ENCODE results near the gene TMEM247.

TMEM247 gene

GRCh38 chr2:46471697-46472096, 7.7 kb upstream of the TMEM247 start:
- TF ChIP-seq POLR2AphosphoS5 (IDR thresholded peaks at IDR 0.05; ENCODE audit: low read depth, low read length): no peak
- TF ChIP-seq SIN3A (IDR thresholded peaks at IDR 0.05; ENCODE audit: borderline replicate concordance, insufficient read depth, low read length): no peak
- TF ChIP-seq TAF1 (IDR thresholded peaks at IDR 0.05; ENCODE audit: borderline replicate concordance, insufficient read depth, low read length): no peak
- TF ChIP-seq, protein P1, sequence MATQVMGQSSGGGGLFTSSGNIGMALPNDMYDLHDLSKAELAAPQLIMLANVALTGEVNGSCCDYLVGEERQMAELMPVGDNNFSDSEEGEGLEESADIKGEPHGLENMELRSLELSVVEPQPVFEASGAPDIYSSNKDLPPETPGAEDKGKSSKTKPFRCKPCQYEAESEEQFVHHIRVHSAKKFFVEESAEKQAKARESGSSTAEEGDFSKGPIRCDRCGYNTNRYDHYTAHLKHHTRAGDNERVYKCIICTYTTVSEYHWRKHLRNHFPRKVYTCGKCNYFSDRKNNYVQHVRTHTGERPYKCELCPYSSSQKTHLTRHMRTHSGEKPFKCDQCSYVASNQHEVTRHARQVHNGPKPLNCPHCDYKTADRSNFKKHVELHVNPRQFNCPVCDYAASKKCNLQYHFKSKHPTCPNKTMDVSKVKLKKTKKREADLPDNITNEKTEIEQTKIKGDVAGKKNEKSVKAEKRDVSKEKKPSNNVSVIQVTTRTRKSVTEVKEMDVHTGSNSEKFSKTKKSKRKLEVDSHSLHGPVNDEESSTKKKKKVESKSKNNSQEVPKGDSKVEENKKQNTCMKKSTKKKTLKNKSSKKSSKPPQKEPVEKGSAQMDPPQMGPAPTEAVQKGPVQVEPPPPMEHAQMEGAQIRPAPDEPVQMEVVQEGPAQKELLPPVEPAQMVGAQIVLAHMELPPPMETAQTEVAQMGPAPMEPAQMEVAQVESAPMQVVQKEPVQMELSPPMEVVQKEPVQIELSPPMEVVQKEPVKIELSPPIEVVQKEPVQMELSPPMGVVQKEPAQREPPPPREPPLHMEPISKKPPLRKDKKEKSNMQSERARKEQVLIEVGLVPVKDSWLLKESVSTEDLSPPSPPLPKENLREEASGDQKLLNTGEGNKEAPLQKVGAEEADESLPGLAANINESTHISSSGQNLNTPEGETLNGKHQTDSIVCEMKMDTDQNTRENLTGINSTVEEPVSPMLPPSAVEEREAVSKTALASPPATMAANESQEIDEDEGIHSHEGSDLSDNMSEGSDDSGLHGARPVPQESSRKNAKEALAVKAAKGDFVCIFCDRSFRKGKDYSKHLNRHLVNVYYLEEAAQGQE (IDR thresholded peaks at IDR 0.05; ENCODE audit: insufficient read depth in 1 of 2, low read depth in 2 of 2, low read length in 2 of 2): no peak
- no peak for TF ChIP-seq FOXP2 (optimal IDR thresholded peaks at IDR 0.05; ENCODE audit: borderline replicate concordance, extremely low read depth, extremely low read length, insufficient read depth)

DNA sequence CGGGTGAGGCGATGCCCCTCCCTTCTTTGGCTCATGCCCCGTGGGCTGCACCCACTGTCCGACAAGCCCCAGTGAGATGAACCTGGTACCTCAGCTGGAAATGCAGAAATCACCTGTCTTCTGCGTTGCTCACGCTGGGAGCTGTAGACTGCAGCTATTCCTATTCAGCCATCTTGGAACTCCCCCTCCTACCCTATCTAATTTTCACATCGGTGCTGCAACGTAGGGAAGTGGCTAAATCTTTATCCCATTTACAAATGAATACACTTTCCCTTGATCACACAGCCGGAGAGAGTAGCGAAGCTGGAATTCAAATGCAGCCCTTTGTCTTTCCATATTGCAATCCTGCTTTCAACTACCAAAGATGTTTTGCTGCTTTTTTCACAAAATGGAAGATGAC, 1.4 kb upstream of the TMEM247 start:
- TF ChIP-seq SIN3A (IDR thresholded peaks at IDR 0.05; ENCODE audit: borderline replicate concordance, insufficient read depth, low read length): no peak

DNA sequence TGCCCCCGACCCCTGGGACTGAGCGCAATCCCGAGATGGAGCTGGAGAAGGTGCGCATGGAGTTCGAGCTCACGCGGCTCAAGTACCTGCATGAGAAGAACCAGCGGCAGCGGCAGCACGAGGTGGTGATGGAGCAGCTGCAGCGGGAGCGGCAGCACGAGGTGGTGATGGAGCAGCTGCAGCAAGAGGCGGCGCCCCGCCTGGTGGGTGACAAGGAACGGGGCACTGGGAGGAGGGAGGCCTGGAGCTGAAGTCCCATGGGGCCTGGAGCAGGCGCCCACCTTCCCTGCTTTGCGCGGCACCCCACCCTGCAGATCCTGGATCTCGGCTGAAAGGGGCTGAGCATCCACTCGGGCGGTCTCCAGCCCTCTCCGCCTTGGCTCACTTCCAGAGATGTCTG, 1.2 kb downstream of the TMEM247 start:
- TF ChIP-seq FOXP2 (optimal IDR thresholded peaks at IDR 0.05; ENCODE audit: borderline replicate concordance, extremely low read depth, extremely low read length, insufficient read depth): no peak
- no peak for TF ChIP-seq SIN3A (IDR thresholded peaks at IDR 0.05; ENCODE audit: borderline replicate concordance, insufficient read depth, low read length)
- TF ChIP-seq POLR2AphosphoS5 (IDR thresholded peaks at IDR 0.05; ENCODE audit: low read depth, low read length): no peak
- TF ChIP-seq TAF1 (IDR thresholded peaks at IDR 0.05; ENCODE audit: borderline replicate concordance, insufficient read depth, low read length): no peak
- TF ChIP-seq, protein P1 (IDR thresholded peaks at IDR 0.05; ENCODE audit: insufficient read depth in 1 of 2, low read depth in 2 of 2, low read length in 2 of 2): no peak

GRCh38 chr2:46481198-46482193, 2.1 kb downstream of the TMEM247 start:
- TF ChIP-seq SIN3A (IDR thresholded peaks at IDR 0.05; ENCODE audit: borderline replicate concordance, insufficient read depth, low read length) (no peak), POLR2AphosphoS5 (IDR thresholded peaks at IDR 0.05; ENCODE audit: low read depth, low read length) (no peak), FOXP2 (optimal IDR thresholded peaks at IDR 0.05; ENCODE audit: borderline replicate concordance, extremely low read depth, extremely low read length, insufficient read depth) (no peak), TAF1 (IDR thresholded peaks at IDR 0.05; ENCODE audit: borderline replicate concordance, insufficient read depth, low read length) (no peak)
- TF ChIP-seq, protein P1 (IDR thresholded peaks at IDR 0.05; ENCODE audit: insufficient read depth in 1 of 2, low read depth in 2 of 2, low read length in 2 of 2): no peak

DNA sequence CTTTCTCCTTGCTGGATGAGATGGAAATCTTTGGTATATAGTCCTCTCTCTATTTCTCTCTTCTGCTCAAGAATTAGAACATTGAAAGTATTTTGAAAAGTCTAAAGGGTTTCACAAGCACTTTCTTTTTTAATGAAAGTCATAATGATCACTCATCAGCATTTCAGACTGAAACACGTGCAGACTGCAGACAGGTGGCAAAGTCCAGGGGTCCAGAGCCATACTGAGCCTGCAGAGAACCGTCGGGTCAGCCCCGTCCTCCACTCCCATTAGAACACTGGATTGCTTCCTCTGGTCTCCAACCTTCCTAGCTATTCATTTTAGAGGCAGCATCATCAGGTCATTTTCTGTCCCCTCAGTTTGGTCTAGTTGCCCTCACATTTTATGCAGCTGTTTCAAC, 3.1 kb downstream of the TMEM247 start:
- TF ChIP-seq, protein P1 (IDR thresholded peaks at IDR 0.05; ENCODE audit: insufficient read depth in 1 of 2, low read depth in 2 of 2, low read length in 2 of 2): no peak
- TF ChIP-seq TAF1 (IDR thresholded peaks at IDR 0.05; ENCODE audit: borderline replicate concordance, insufficient read depth, low read length) (no peak), FOXP2 (optimal IDR thresholded peaks at IDR 0.05; ENCODE audit: borderline replicate concordance, extremely low read depth, extremely low read length, insufficient read depth) (no peak), POLR2AphosphoS5 (IDR thresholded peaks at IDR 0.05; ENCODE audit: low read depth, low read length) (no peak), SIN3A (IDR thresholded peaks at IDR 0.05; ENCODE audit: borderline replicate concordance, insufficient read depth, low read length) (no peak)

All from PFSK-1 (cell line).